Measurements from ENCODE around the gene ATP13A2. TPM values are rescaled to one million over a fixed set of nuclear protein-coding genes. Genes with fewer than 3 reads are reported as not detected.
"Not testable (repeated sequence)": the region's sequence is repeated elsewhere in the genome, so short reads cannot be mapped to it uniquely, and the experiment has no call there.

Gene ATP13A2
- total RNA-seq, 2 donors from 2014 or later, result 18.8 to 19.5 TPM

- no peak for DNase-seq
- ATAC-seq, result no peak
- intact Hi-C loops (cut with DNase I), result no loop called here
These were observed 67.7 kb downstream of the ATP13A2 start for GRCh38 chr1:16944038-16944437.

- peak; percentile 19 to 45 for ATAC-seq
- DNase-seq; intact Hi-C loops (cut with DNase I): not testable (repeated sequence)
These were observed 72.1 kb downstream of the ATP13A2 start for GRCh38 chr1:16939386-16940180.

GRCh38 chr1:16938351-16939321 lies 73.1 kb downstream of the ATP13A2 start:
- DNase-seq, result no peak
- intact Hi-C loops (cut with DNase I), result no loop called here
- ATAC-seq, result peak; percentile 17 to 33

- DNase-seq; intact Hi-C loops (cut with DNase I); ATAC-seq: not testable (repeated sequence)
These were observed 75.1 kb downstream of the ATP13A2 start for GRCh38 chr1:16936580-16936979.

Other genes with a start within 250 kb of the ATP13A2 start
- over 10,000 TPM in 1 of 2 donors, 1,000 to 10,000 TPM in 1; 5,988 to 15,401 TPM for gene RNU1-2, start 115.9 kb downstream of the ATP13A2 start, total RNA-seq
- 1 to 10 TPM; 6.5 to 9.2 TPM for gene CROCC, start 90.0 kb downstream of the ATP13A2 start, total RNA-seq
- gene MFAP2, start 31.3 kb downstream of the ATP13A2 start, total RNA-seq, result 1 to 10 TPM; 7.9 to 9.6 TPM
- gene SDHB, start 42.1 kb upstream of the ATP13A2 start, total RNA-seq, result 100 to 1,000 TPM; 224 to 263 TPM
- 1 to 10 TPM in 1 of 2 donors, under 1 TPM in 1; 0.50 to 1.2 TPM for gene PADI2, start 107.5 kb upstream of the ATP13A2 start, total RNA-seq
- not detected for gene PADI1, start 193.2 kb upstream of the ATP13A2 start, total RNA-seq
- not detected for gene PADI3, start 237.2 kb upstream of the ATP13A2 start, total RNA-seq

All from left cardiac atrium (tissue), 4 donors.